Measurements from ENCODE around the gene XPNPEP1.

Gene XPNPEP1

DNA sequence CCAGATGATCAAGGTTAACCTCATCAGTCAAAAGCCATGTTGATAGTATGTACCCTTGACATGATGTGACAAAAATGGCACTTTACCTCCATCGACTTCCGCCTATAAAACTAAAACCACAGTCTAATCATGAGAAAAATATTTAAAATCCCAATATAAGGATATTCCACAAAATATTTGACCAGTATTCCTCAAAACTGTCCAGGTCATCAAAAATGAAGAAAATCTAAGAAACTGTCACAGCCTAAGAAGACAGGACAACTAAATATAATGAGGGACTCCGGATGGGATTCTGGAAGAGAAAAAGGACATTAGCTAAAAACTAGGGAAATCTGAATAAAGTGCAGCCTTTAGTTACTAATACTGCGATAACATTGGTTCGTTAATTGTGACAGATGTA, 67.6 kb downstream of the XPNPEP1 start:
- no peak for DNase-seq
- Histone ChIP-seq H3K27me3 (replicated peaks in 2 of 5; ENCODE audit: control insufficient read depth in 4 of 5, insufficient read depth in 5 of 5, low read length in 4 of 5) (peaks cover 0 to 7% (median 0%) of the 10 kb centered on the region in 5 experiments), H3K4me3 (ENCODE audit: control insufficient read depth in 1 of 7, extremely low read depth in 1 of 7, insufficient read depth in 4 of 7, low read depth in 2 of 7, low read length in 6 of 7) (no peak overlapping the region), H3K9me3 (ENCODE audit: control extremely low read depth in 1 of 5, control insufficient read depth in 4 of 5, insufficient read depth in 2 of 5, low read depth in 1 of 5, low read length in 4 of 5) (no peaks in the 10 kb centered on the region), H3K4me1 (ENCODE audit: control extremely low read depth in 1 of 4, control insufficient read depth in 4 of 4, insufficient read depth in 4 of 4, low read length in 3 of 4) (peaks cover 0 to 6% (median 0%) of the 10 kb centered on the region in 4 experiments), H3K27ac (ENCODE audit: insufficient read depth in 1 of 2, low read depth in 1 of 2, low read length in 2 of 2, poor library complexity in 1 of 2, severe bottlenecking in 2 of 2) (no peak overlapping the region), H3K36me3 (ENCODE audit: control insufficient read depth in 4 of 4, insufficient read depth in 4 of 4, low read length in 3 of 4) (no peaks in the 10 kb centered on the region)
- ChIA-PET CTCF (interaction anchor here (0.6 kb wide), 1 partner anchor 127 kb away, joined by 3 read pairs; no protein-coding TSS in a partner anchor), POLR2A (no interaction called here)
- 100% methylated on average over 2 of the region's 5 CpGs for WGBS (ENCODE audit: insufficient coverage)

DNA sequence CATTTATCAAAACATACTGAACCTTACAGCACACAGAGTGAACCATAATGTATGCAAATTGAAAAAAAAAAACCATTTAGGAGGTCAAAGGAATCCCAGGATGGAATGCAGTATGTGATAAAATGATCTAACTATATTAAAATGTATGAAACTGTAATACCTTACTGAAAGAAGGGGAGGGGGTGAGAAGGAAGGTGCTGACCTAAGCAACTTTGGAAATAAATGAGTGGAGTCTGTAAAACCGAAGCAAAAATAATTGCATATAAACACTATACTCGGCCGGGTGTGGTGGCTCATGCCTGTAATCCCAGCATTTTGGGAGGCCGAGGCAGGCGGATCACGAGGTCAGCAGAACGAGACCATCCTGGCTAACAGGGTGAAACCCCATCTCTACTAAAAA, 69.4 kb downstream of the XPNPEP1 start:
- 100% methylated on average over 3 of the region's 7 CpGs for WGBS (ENCODE audit: insufficient coverage)
- DNase-seq = no peak
- Histone ChIP-seq H3K4me1 (ENCODE audit: control extremely low read depth in 1 of 4, control insufficient read depth in 4 of 4, insufficient read depth in 4 of 4, low read length in 3 of 4) (peaks cover 0 to 6% (median 0%) of the 10 kb centered on the region in 4 experiments), H3K27me3 (replicated peaks in 2 of 5; ENCODE audit: control insufficient read depth in 4 of 5, insufficient read depth in 5 of 5, low read length in 4 of 5) (peaks cover 0 to 10% (median 0%) of the 10 kb centered on the region in 5 experiments), H3K36me3 (ENCODE audit: control insufficient read depth in 4 of 4, insufficient read depth in 4 of 4, low read length in 3 of 4) (no peaks in the 10 kb centered on the region), H3K27ac (ENCODE audit: insufficient read depth in 1 of 2, low read depth in 1 of 2, low read length in 2 of 2, poor library complexity in 1 of 2, severe bottlenecking in 2 of 2) (no peak overlapping the region), H3K9me3 (ENCODE audit: control extremely low read depth in 1 of 5, control insufficient read depth in 4 of 5, insufficient read depth in 2 of 5, low read depth in 1 of 5, low read length in 4 of 5) (no peaks in the 10 kb centered on the region), H3K4me3 (ENCODE audit: control insufficient read depth in 1 of 7, extremely low read depth in 1 of 7, insufficient read depth in 4 of 7, low read depth in 2 of 7, low read length in 6 of 7) (no peak overlapping the region)
- ChIA-PET CTCF (interaction anchor here (0.6 to 1.3 kb wide), 3 partner anchors 28 to 371 kb away, joined by 3 to 5 read pairs (median 3); no protein-coding TSS in a partner anchor), POLR2A (no interaction called here)

DNA sequence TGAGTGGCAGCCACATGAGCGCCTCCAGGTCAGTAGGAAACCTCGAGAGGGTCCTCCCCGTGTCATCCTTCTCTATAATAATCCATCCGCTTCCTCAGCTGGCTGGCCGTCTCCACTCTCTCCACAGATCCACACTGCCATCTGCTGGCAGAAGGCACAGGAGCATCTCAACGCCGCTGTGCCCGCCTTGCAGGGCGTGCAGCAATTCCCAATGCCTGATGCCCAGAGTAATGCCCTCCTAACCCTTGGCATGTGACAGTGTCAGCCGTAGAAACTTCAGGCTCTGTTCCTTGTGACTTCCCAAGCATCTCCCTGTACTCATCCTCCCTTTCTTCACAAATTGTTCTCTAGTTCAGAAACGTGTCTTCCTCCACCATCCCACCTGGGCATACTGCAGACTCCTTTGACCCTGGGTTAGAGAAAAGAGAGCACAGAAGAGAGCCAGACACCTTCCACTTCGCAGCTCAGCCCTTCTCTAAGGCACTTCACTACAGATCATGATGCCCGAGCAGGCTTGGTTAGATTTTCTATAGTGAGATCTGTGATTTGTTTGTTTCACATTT, 70.8 kb downstream of the XPNPEP1 start:
- no peak overlapping the region for H3K27ac ChIP-seq (ENCODE audit: insufficient read depth in 1 of 2, low read depth in 1 of 2, low read length in 2 of 2, poor library complexity in 1 of 2, severe bottlenecking in 2 of 2)
- peaks cover 0 to 10% (median 0%) of the 10 kb centered on the region in 5 experiments for H3K27me3 ChIP-seq (replicated peaks in 2 of 5; ENCODE audit: control insufficient read depth in 4 of 5, insufficient read depth in 5 of 5, low read length in 4 of 5)
- ChIA-PET CTCF (interaction anchor here (0.9 to 2.2 kb wide), 3 partner anchors 10 to 29 kb away, joined by 3 to 9 read pairs (median 3); no protein-coding TSS in a partner anchor), POLR2A (no interaction called here)
- no peaks in the 10 kb centered on the region for H3K36me3 ChIP-seq (ENCODE audit: control insufficient read depth in 4 of 4, insufficient read depth in 4 of 4, low read length in 3 of 4)
- WGBS (ENCODE audit: insufficient coverage) = 8% methylated on average over 10 of the region's 13 CpGs
- DNase-seq = peak; percentile 40 to 74 (median 70)
- H3K4me3 ChIP-seq (ENCODE audit: control insufficient read depth in 1 of 7, extremely low read depth in 1 of 7, insufficient read depth in 4 of 7, low read depth in 2 of 7, low read length in 6 of 7) = no peak overlapping the region
- no peaks in the 10 kb centered on the region for H3K9me3 ChIP-seq (ENCODE audit: control extremely low read depth in 1 of 5, control insufficient read depth in 4 of 5, insufficient read depth in 2 of 5, low read depth in 1 of 5, low read length in 4 of 5)
- peaks cover 0 to 6% (median 0%) of the 10 kb centered on the region in 4 experiments for H3K4me1 ChIP-seq (ENCODE audit: control extremely low read depth in 1 of 4, control insufficient read depth in 4 of 4, insufficient read depth in 4 of 4, low read length in 3 of 4)

GRCh38 chr10:109851616-109852474, 71.5 kb downstream of the XPNPEP1 start:
- Histone ChIP-seq H3K4me3 (ENCODE audit: control insufficient read depth in 1 of 7, extremely low read depth in 1 of 7, insufficient read depth in 4 of 7, low read depth in 2 of 7, low read length in 6 of 7) (no peak overlapping the region), H3K36me3 (ENCODE audit: control insufficient read depth in 4 of 4, insufficient read depth in 4 of 4, low read length in 3 of 4) (no peaks in the 10 kb centered on the region), H3K27me3 (replicated peaks in 2 of 5; ENCODE audit: control insufficient read depth in 4 of 5, insufficient read depth in 5 of 5, low read length in 4 of 5) (peaks cover 0 to 14% (median 0%) of the 10 kb centered on the region in 5 experiments), H3K27ac (ENCODE audit: insufficient read depth in 1 of 2, low read depth in 1 of 2, low read length in 2 of 2, poor library complexity in 1 of 2, severe bottlenecking in 2 of 2) (no peak overlapping the region), H3K4me1 (ENCODE audit: control extremely low read depth in 1 of 4, control insufficient read depth in 4 of 4, insufficient read depth in 4 of 4, low read length in 3 of 4) (peaks cover 0 to 6% (median 0%) of the 10 kb centered on the region in 4 experiments), H3K9me3 (ENCODE audit: control extremely low read depth in 1 of 5, control insufficient read depth in 4 of 5, insufficient read depth in 2 of 5, low read depth in 1 of 5, low read length in 4 of 5) (no peaks in the 10 kb centered on the region)
- POLR2A ChIA-PET = no interaction called here
- CTCF ChIA-PET = interaction anchor here (0.9 to 2.2 kb wide), 2 partner anchors 9 to 13 kb away, joined by 3 to 9 read pairs; no protein-coding TSS in a partner anchor
- no peak for DNase-seq
- WGBS (ENCODE audit: insufficient coverage) = 67% methylated on average over 8 of the region's 10 CpGs

- no peaks in the 10 kb centered on the region for H3K9me3 ChIP-seq (ENCODE audit: control extremely low read depth in 1 of 5, control insufficient read depth in 4 of 5, insufficient read depth in 2 of 5, low read depth in 1 of 5, low read length in 4 of 5)
- no peak overlapping the region for H3K27ac ChIP-seq (ENCODE audit: insufficient read depth in 1 of 2, low read depth in 1 of 2, low read length in 2 of 2, poor library complexity in 1 of 2, severe bottlenecking in 2 of 2)
- POLR2A ChIA-PET = no interaction called here
- H3K4me3 ChIP-seq (ENCODE audit: control insufficient read depth in 1 of 7, extremely low read depth in 1 of 7, insufficient read depth in 4 of 7, low read depth in 2 of 7, low read length in 6 of 7) = no peak overlapping the region
- no peaks in the 10 kb centered on the region for H3K4me1 ChIP-seq (ENCODE audit: control extremely low read depth in 1 of 4, control insufficient read depth in 4 of 4, insufficient read depth in 4 of 4, low read length in 3 of 4)
- CTCF ChIA-PET = no interaction called here
- no peaks in the 10 kb centered on the region for H3K36me3 ChIP-seq (ENCODE audit: control insufficient read depth in 4 of 4, insufficient read depth in 4 of 4, low read length in 3 of 4)
- peaks cover 0 to 30% (median 9%) of the 10 kb centered on the region in 5 experiments for H3K27me3 ChIP-seq (replicated peaks in 2 of 5; ENCODE audit: control insufficient read depth in 4 of 5, insufficient read depth in 5 of 5, low read length in 4 of 5)
- 69% methylated on average over 2 of the region's 3 CpGs for WGBS (ENCODE audit: insufficient coverage)
- no peak for DNase-seq
Measured at GRCh38 chr10:109846832-109847231, 76.5 kb downstream of the XPNPEP1 start.

DNA sequence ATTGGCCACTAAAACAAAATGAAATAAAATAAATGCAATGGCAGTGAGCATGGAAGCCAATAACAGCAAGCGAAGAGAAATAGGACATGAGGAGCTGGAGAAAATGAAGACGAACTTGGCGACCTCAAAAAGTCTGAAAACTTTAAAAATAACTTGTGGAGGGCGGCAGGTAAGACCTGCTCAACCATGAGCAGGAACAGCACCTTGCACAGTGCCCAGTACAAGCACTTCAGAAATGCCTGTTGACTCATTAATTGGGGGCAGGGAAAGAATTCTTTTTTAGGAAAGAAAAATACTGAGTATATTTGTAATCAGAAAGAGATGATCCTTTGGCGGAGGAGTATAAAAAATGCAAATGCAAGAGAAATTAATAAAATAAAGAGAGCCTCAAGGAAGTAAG, 78.0 kb downstream of the XPNPEP1 start:
- POLR2A ChIA-PET = interaction anchor here (0.5 kb wide), 1 partner anchor 1418 kb away, joined by 3 read pairs; no protein-coding TSS in a partner anchor
- CTCF ChIA-PET = no interaction called here
- H3K36me3 ChIP-seq (ENCODE audit: control insufficient read depth in 4 of 4, insufficient read depth in 4 of 4, low read length in 3 of 4) = no peaks in the 10 kb centered on the region

More for the DNA sequence above, 78.0 kb downstream of the XPNPEP1 start:
- H3K27ac ChIP-seq (ENCODE audit: insufficient read depth in 1 of 2, low read depth in 1 of 2, low read length in 2 of 2, poor library complexity in 1 of 2, severe bottlenecking in 2 of 2) = no peak overlapping the region
- H3K9me3 ChIP-seq (ENCODE audit: control extremely low read depth in 1 of 5, control insufficient read depth in 4 of 5, insufficient read depth in 2 of 5, low read depth in 1 of 5, low read length in 4 of 5) = no peaks in the 10 kb centered on the region
- no peak overlapping the region for H3K4me3 ChIP-seq (ENCODE audit: control insufficient read depth in 1 of 7, extremely low read depth in 1 of 7, insufficient read depth in 4 of 7, low read depth in 2 of 7, low read length in 6 of 7)
- 90% methylated on average over 5 of the region's 5 CpGs for WGBS (ENCODE audit: insufficient coverage)
- DNase-seq = no peak
- H3K27me3 ChIP-seq (replicated peaks in 2 of 5; ENCODE audit: control insufficient read depth in 4 of 5, insufficient read depth in 5 of 5, low read length in 4 of 5) = peaks cover 0 to 25% (median 9%) of the 10 kb centered on the region in 5 experiments
- H3K4me1 ChIP-seq (ENCODE audit: control extremely low read depth in 1 of 4, control insufficient read depth in 4 of 4, insufficient read depth in 4 of 4, low read length in 3 of 4) = no peaks in the 10 kb centered on the region
